IMR-90 (cell line): ENCODE results near the gene FOXN3. TPM values are rescaled to one million over a fixed set of nuclear protein-coding genes. Genes with fewer than 3 reads are reported as not detected.

Source experiments
- ATAC-seq: fragments of 200-7000 bp; cut with Tn5 transposase; 2 replicates; pipeline ENCODE4 v1.9.1; 2020; ENCODE audit warnings: low read depth, mild to moderate bottlenecking, moderate library complexity
- BruUV-seq: library from RNA; stranded (reverse); fragments of 400-500 nt; replicated peaks from 2 replicates; lab custom pipeline; 2021; lab: Mats Ljungman, UMichigan
- CTCF ChIA-PET: fragments of 300-600 bp; formaldehyde crosslinking; extraction: SDS; loops from one replicate; lab custom pipeline; 2021; ENCODE audit warnings: antibody characterized with exemption; lab: Yijun Ruan, JAX
- POLR2A ChIA-PET: fragments of 300-600 bp; sonication (Branson Sonifier 250); formaldehyde crosslinking; loops from one replicate; lab custom pipeline; 2022; ENCODE audit warnings: antibody characterized with exemption; ENCODE audit not compliant: unreplicated experiment; lab: Charles Lee
- DNase-seq: peaks from one replicate; pipeline ENCODE4 v3.0.0; 2013
- H2AFZ ChIP-seq: replicated peaks from 2 replicates; pipeline ENCODE3; 2013; ENCODE audit warnings: low read length, mild to moderate bottlenecking; ENCODE audit not compliant: poor library complexity
- H2AK5ac ChIP-seq: 2 replicates; pipeline ENCODE4 v1.6.1; 2013; ENCODE audit warnings: low read depth, low read length, inconsistent platforms
- H2AK9ac ChIP-seq: replicated peaks from 2 replicates; pipeline ENCODE3; 2013; ENCODE audit warnings: mild to moderate bottlenecking, low read depth, low read length, moderate library complexity; ENCODE audit not compliant: poor library complexity
- H2BK120ac ChIP-seq: 2 replicates; pipeline ENCODE4 v1.6.1; 2013; ENCODE audit warnings: low read depth, low read length, inconsistent platforms
- H2BK15ac ChIP-seq: 3 replicates; pipeline ENCODE4 v1.6.1; 2013; ENCODE audit warnings: low read depth, low read length, inconsistent platforms
- H2BK20ac ChIP-seq: 2 replicates; pipeline ENCODE4 v1.6.1; 2013; ENCODE audit warnings: low read depth, mild to moderate bottlenecking, inconsistent platforms, low read length, moderate library complexity
- H2BK5ac ChIP-seq: 2 replicates; pipeline ENCODE4 v1.6.1; 2013; ENCODE audit warnings: mild to moderate bottlenecking, low read depth, low read length, inconsistent platforms; ENCODE audit not compliant: poor library complexity, severe bottlenecking
- H3K14ac ChIP-seq: replicated peaks from 2 replicates; pipeline ENCODE4 v1.6.1; 2013; ENCODE audit warnings: low read depth, low read length, inconsistent platforms
- H3K18ac ChIP-seq: 2 replicates; pipeline ENCODE4 v1.6.1; 2013; ENCODE audit warnings: low read depth, low read length, control low read depth
- H3K23ac ChIP-seq: 2 replicates; pipeline ENCODE4 v1.6.1; 2013; ENCODE audit warnings: low read depth, low read length, inconsistent platforms
- H3K27ac ChIP-seq: 2 replicates; pipeline ENCODE4 v1.5.1; 2013; ENCODE audit warnings: mild to moderate bottlenecking, control low read depth, low read length; ENCODE audit not compliant: insufficient read depth
- H3K27me3 ChIP-seq: 2 replicates; pipeline ENCODE4 v1.6.1; 2013; ENCODE audit warnings: low read length; ENCODE audit not compliant: control insufficient read depth, insufficient read depth
- H3K36me3 ChIP-seq: 2 replicates; pipeline ENCODE4 v1.6.1; 2013; ENCODE audit warnings: low read length, mixed read lengths; ENCODE audit not compliant: control insufficient read depth, insufficient read depth
- H3K4ac ChIP-seq: 2 replicates; pipeline ENCODE4 v1.6.1; 2013; ENCODE audit warnings: low read depth, low read length, inconsistent platforms
- H3K4me1 ChIP-seq: 2 replicates; pipeline ENCODE4 v1.6.1; 2013; ENCODE audit warnings: low read length, mixed read lengths; ENCODE audit not compliant: control insufficient read depth, insufficient read depth
- H3K4me2 ChIP-seq: 2 replicates; pipeline ENCODE4 v1.6.1; 2013; ENCODE audit warnings: low read depth, mild to moderate bottlenecking, control low read depth, low read length, moderate library complexity
- H3K4me3 ChIP-seq: 2 replicates; pipeline ENCODE4 v1.5.1; 2013; ENCODE audit warnings: low read depth, mild to moderate bottlenecking, control low read depth, low read length, moderate library complexity; ENCODE audit not compliant: insufficient read depth
- H3K56ac ChIP-seq: 2 replicates; pipeline ENCODE4 v1.6.1; 2013; ENCODE audit warnings: low read length, inconsistent platforms; ENCODE audit not compliant: insufficient read depth; ENCODE audit errors: extremely low read depth
- H3K79me1 ChIP-seq, 2 experiments: 2 replicates each; pipeline ENCODE4 v1.6.1; 2013; ENCODE audit warnings: low read length in 2 of 2, inconsistent platforms in 1 of 2, low read depth in 1 of 2
- H3K9ac ChIP-seq: 2 replicates; pipeline ENCODE4 v1.6.1; 2013; ENCODE audit warnings: low read depth, low read length, control low read depth
- H3K9me1 ChIP-seq: 2 replicates; pipeline ENCODE4 v1.6.1; 2013; ENCODE audit warnings: low read length, inconsistent platforms; ENCODE audit not compliant: insufficient read depth
- H3K9me3 ChIP-seq: 2 replicates; pipeline ENCODE4 v1.6.1; 2013; ENCODE audit warnings: low read length; ENCODE audit not compliant: control insufficient read depth, insufficient read depth
- H4K20me1 ChIP-seq: 2 replicates; pipeline ENCODE4 v1.6.1; 2013; ENCODE audit warnings: low read length, inconsistent platforms; ENCODE audit not compliant: insufficient read depth
- H4K5ac ChIP-seq: 2 replicates; pipeline ENCODE4 v1.6.1; 2013; ENCODE audit warnings: mild to moderate bottlenecking, low read depth, low read length, control low read depth
- H4K8ac ChIP-seq, 2 experiments: 2 replicates each; pipeline ENCODE4 v1.6.1; 2013; ENCODE audit warnings: low read depth in 2 of 2, low read length in 2 of 2, control low read depth in 1 of 2, inconsistent platforms in 1 of 2
- H4K91ac ChIP-seq: 2 replicates; pipeline ENCODE4 v1.6.1; 2013; ENCODE audit warnings: low read depth, low read length, inconsistent platforms; ENCODE audit not compliant: insufficient read depth
- BHLHE40 ChIP-seq: fragments of 150-350 bp; IDR thresholded peaks from 2 replicates; pipeline ENCODE4 v1.6.1; 2016; ENCODE audit warnings: mild to moderate bottlenecking, low read depth, low read length
- CEBPB ChIP-seq: IDR thresholded peaks from 2 replicates; pipeline ENCODE4 v1.6.1; 2012; ENCODE audit warnings: low read depth, low read length, improper control_type of control experiment
- CHD1 ChIP-seq: IDR thresholded peaks from 2 replicates; pipeline ENCODE4 v1.6.1; 2012; ENCODE audit warnings: low read depth, low read length, improper control_type of control experiment
- ELK1 ChIP-seq: fragments of 150-350 bp; IDR thresholded peaks from 2 replicates; pipeline ENCODE4 v1.6.1; 2016; ENCODE audit warnings: low read depth, mild to moderate bottlenecking, low read length, moderate library complexity, borderline replicate concordance
- FOS ChIP-seq: fragments of 150-350 bp; IDR thresholded peaks from 2 replicates; pipeline ENCODE4 v1.6.1; 2016; ENCODE audit warnings: low read depth, low read length
- MAFK ChIP-seq: IDR thresholded peaks from 2 replicates; pipeline ENCODE4 v1.6.1; 2012; ENCODE audit warnings: low read depth, low read length, improper control_type of control experiment
- MAZ ChIP-seq: IDR thresholded peaks from 2 replicates; pipeline ENCODE4 v1.6.1; 2012; ENCODE audit warnings: low read depth, mild to moderate bottlenecking, low read length, improper control_type of control experiment, moderate library complexity, borderline replicate concordance
- MXI1 ChIP-seq: IDR thresholded peaks from 2 replicates; pipeline ENCODE4 v1.6.1; 2012; ENCODE audit warnings: low read depth, mild to moderate bottlenecking, low read length, moderate library complexity, borderline replicate concordance
- NFE2L2 ChIP-seq: fragments of 150-350 bp; IDR thresholded peaks from 2 replicates; pipeline ENCODE4 v1.6.1; 2016; ENCODE audit warnings: low read depth, mild to moderate bottlenecking, low read length
- POLR2A ChIP-seq: IDR thresholded peaks from 2 replicates; pipeline ENCODE4 v1.6.1; 2012; ENCODE audit warnings: mild to moderate bottlenecking, low read depth, low read length
- RAD21 ChIP-seq: IDR thresholded peaks from 2 replicates; pipeline ENCODE4 v1.6.1; 2012; ENCODE audit warnings: low read length, improper control_type of control experiment
- RCOR1 ChIP-seq: IDR thresholded peaks from 2 replicates; pipeline ENCODE4 v1.6.1; 2012; ENCODE audit warnings: mild to moderate bottlenecking, low read length, improper control_type of control experiment; ENCODE audit not compliant: insufficient replicate concordance
- RFX5 ChIP-seq: IDR thresholded peaks from 2 replicates; pipeline ENCODE4 v1.8.0; 2012; ENCODE audit warnings: low read depth, mild to moderate bottlenecking, low read length, moderate library complexity
- SMC3 ChIP-seq: fragments of 150-350 bp; IDR thresholded peaks from 2 replicates; pipeline ENCODE4 v1.6.1; 2016; ENCODE audit warnings: low read depth, mild to moderate bottlenecking, antibody characterized with exemption, low read length, moderate library complexity
- WGBS, 2 experiments: methylation state at CpG; one replicate each; pipeline versions ENCODE4 v1.1.5 to v1.1.7; 2013; ENCODE audit warnings: missing lambda C conversion rate in 2 of 2; ENCODE audit not compliant: insufficient read length in 1 of 2; ENCODE audit errors: extremely low coverage in 2 of 2; 5-methylcytosine and 5-hydroxymethylcytosine counted together
- dilution Hi-C: fragments of 300-500 bp; cut with HindIII; formaldehyde crosslinking; loops from one replicate; pipeline ENCODE4 v1.14.3; 2018; ENCODE audit warnings: low sequenced_read_pairs; ENCODE audit not compliant: unreplicated experiment
- in situ Hi-C: fragments of 300-500 bp; cut with MboI; formaldehyde crosslinking; loops from 3 replicates; pipeline ENCODE4 v1.14.3; 2019; ENCODE audit warnings: low sequenced_read_pairs, inconsistent platforms, mixed read lengths
- intact Hi-C: fragments of 100-400 bp; cut with micrococcal nuclease; formaldehyde crosslinking; loops from 2 replicates; pipeline ENCODE4 v1.10.0; 2022
- polyA plus RNA-seq, 3 experiments: library from polyadenylated mRNA; depleted of rRNA; stranded (reverse); fragments of >200 nt; gene quantifications; 2 replicates each; pipeline ENCODE4 v1.2.3, GENCODE V29; 2012; ENCODE audit warnings: low replicate concordance in 1 of 3
- total RNA-seq: library from RNA; depleted of rRNA; stranded (reverse); fragments of >200 nt; gene quantifications from 2 replicates; pipeline ENCODE4 v1.2.3, GENCODE V29; 2012
- TF ChIP-seq, protein P1 (sequence below): fragments of 150-350 bp; IDR thresholded peaks from 2 replicates; pipeline ENCODE4 v1.6.1; 2017; ENCODE audit warnings: mild to moderate bottlenecking, antibody characterized with exemption, low read length, low read depth

The FOXN3 gene
- total and polyA plus RNA-seq, 2 of the 4 experiments (the other 2 are of a cell fraction): 22.6 to 33.7 TPM

DNA sequence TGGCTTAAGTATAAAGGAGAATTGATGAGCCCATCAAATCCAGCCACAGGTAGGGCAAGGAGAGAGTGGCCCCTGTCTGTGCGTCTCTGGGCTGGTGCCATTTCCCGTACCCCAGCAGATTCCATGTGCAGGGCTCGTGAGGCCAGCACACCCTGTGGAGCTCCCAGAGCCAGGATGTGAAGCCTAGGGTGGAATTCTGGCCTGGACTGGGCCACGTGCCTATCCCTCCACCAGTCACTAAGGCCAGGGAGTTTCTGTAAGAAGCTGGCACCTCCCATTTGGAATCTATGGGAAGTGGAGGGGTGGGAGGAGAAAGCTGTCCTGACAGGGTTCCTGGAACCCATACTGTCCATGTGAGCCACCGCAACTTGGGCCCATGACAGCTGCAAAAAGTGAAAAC, 148.5 kb downstream of the FOXN3 start:
- TF ChIP-seq RFX5 (no peak), NFE2L2 (no peak), ELK1 (no peak), POLR2A (no peak), RCOR1 (no peak), SMC3 (no peak), CEBPB (no peak), RAD21 (no peak), MAZ (no peak), FOS (no peak), BHLHE40 (no peak), MAFK (no peak), MXI1 (no peak), CHD1 (no peak)
- TF ChIP-seq, protein P1, sequence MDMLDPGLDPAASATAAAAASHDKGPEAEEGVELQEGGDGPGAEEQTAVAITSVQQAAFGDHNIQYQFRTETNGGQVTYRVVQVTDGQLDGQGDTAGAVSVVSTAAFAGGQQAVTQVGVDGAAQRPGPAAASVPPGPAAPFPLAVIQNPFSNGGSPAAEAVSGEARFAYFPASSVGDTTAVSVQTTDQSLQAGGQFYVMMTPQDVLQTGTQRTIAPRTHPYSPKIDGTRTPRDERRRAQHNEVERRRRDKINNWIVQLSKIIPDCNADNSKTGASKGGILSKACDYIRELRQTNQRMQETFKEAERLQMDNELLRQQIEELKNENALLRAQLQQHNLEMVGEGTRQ: no peak
- Histone ChIP-seq H3K4me2 (no peak overlapping the region), H2AK9ac (no peak overlapping the region), H3K23ac (no peak overlapping the region), H3K9ac (no peak overlapping the region), H2BK15ac (no peak overlapping the region), H2BK5ac (no peak overlapping the region), H3K4me3 (no peak overlapping the region), H4K8ac (no peak overlapping the region), H3K9me3 (no peaks in the 10 kb centered on the region), H3K79me1 (peaks cover 64 to 76% of the 10 kb centered on the region in 2 experiments), H3K4me1 (peaks cover 7% of the 10 kb centered on the region), H4K91ac (no peak overlapping the region), H3K36me3 (peaks cover 2% of the 10 kb centered on the region; the same call in 1 of the 2 replicates), H3K4ac (no peak overlapping the region), H3K9me1 (peaks cover 13% of the 10 kb centered on the region), H4K5ac (no peak overlapping the region), H3K27me3 (no peaks in the 10 kb centered on the region), H3K14ac (0 out of 2 replicates have a peak overlapping the region, but pooled peaks have one; percentile 16), H4K20me1 (peaks cover 38% of the 10 kb centered on the region), H3K56ac (no peak overlapping the region), H2BK20ac (no peak overlapping the region), H3K18ac (no peak overlapping the region), H3K27ac (no peak overlapping the region), H2BK120ac (no peak overlapping the region), H2AK5ac (no peak overlapping the region), H2AFZ (no peak overlapping the region)
- in situ Hi-C loops: no loop called here
- ATAC-seq (no peak), DNase-seq (no peak)
- CTCF ChIA-PET: no interaction called here
- POLR2A ChIA-PET: no interaction called here
- dilution Hi-C loops: no loop called here
- no TSS peak for BruUV-seq
- WGBS, 2 experiments: no CpG with 5 or more reads among the region's 5 CpGs
- intact Hi-C loops: no loop called here
